CD4-positive, alpha-beta memory T cell (primary cell): ENCODE results near the gene LTA. TPM values are rescaled to one million over a fixed set of nuclear protein-coding genes. Genes with fewer than 3 reads are reported as not detected.
"Not testable (repeated sequence)": the region's sequence is repeated elsewhere in the genome, so short reads cannot be mapped to it uniquely, and the experiment has no call there.

ENCODE experiments used
- CTCF ChIA-PET: fragments of 350-600 bp; sonication (Branson Sonifier 250); formaldehyde crosslinking; loops from one replicate; lab custom pipeline; 2021; ENCODE audit warnings: inconsistent platforms; ENCODE audit not compliant: partially characterized antibody; lab: Charles Lee
- POLR2A ChIA-PET: fragments of 350-600 bp; sonication (Branson Sonifier 250); formaldehyde crosslinking; loops from one replicate; lab custom pipeline; 2021; ENCODE audit not compliant: partially characterized antibody; lab: Charles Lee
- DNase-seq, 5 donors: peaks; one replicate each; pipeline versions ENCODE4 v3.0.0 to v3.0.0-alpha.2; 2020 to 2022; ENCODE audit warnings: mixed read lengths in 1 of 5
- H3K27ac ChIP-seq: one replicate; pipeline ENCODE4 v1.7.0; 2013; ENCODE audit warnings: low read depth, low read length
- H3K27me3 ChIP-seq: 2 replicates; pipeline ENCODE4 v1.7.0; 2013; ENCODE audit warnings: mild to moderate bottlenecking, low read length, moderate library complexity; ENCODE audit not compliant: insufficient read depth
- H3K36me3 ChIP-seq: 2 replicates; pipeline ENCODE4 v1.7.0; 2013; ENCODE audit warnings: mild to moderate bottlenecking, low read length, moderate library complexity; ENCODE audit not compliant: insufficient read depth
- H3K4me1 ChIP-seq: 2 replicates; pipeline ENCODE4 v1.7.0; 2013; ENCODE audit warnings: mild to moderate bottlenecking, low read length, moderate library complexity; ENCODE audit not compliant: insufficient read depth
- H3K4me3 ChIP-seq, 2 donors: one replicate each; pipeline ENCODE4 v1.7.0; 2013; ENCODE audit warnings: low read length in 2 of 2, mild to moderate bottlenecking in 1 of 2
- H3K9me3 ChIP-seq, 2 donors: one replicate each; pipeline ENCODE4 v1.7.0; 2013; ENCODE audit warnings: low read length in 2 of 2, control low read depth in 1 of 2; ENCODE audit not compliant: control insufficient read depth in 1 of 2
- H3K27ac Mint-ChIP-seq, 7 donors: one replicate each; pipeline ENCODE4 v1.8.0; 2020 to 2021; ENCODE audit warnings: mixed read lengths in 7 of 7, mild to moderate bottlenecking in 6 of 7, inconsistent platforms in 3 of 7, moderate library complexity in 3 of 7
- H3K27me3 Mint-ChIP-seq, 2 donors: one replicate each; pipeline ENCODE4 v1.8.0; 2020 to 2021; ENCODE audit warnings: mixed read lengths in 2 of 2
- H3K36me3 Mint-ChIP-seq, 2 donors: one replicate each; pipeline ENCODE4 v1.8.0; 2020 to 2021; ENCODE audit warnings: mixed read lengths in 2 of 2, inconsistent platforms in 1 of 2, mild to moderate bottlenecking in 1 of 2
- H3K4me1 Mint-ChIP-seq, 4 donors: one replicate each; pipeline ENCODE4 v1.8.0; 2020 to 2021; ENCODE audit warnings: mixed read lengths in 4 of 4, mild to moderate bottlenecking in 1 of 4
- H3K4me3 Mint-ChIP-seq, 8 donors: one replicate each; pipeline ENCODE4 v1.8.0; 2020 to 2021; ENCODE audit warnings: mixed read lengths in 8 of 8, mild to moderate bottlenecking in 7 of 8, moderate library complexity in 6 of 8, inconsistent platforms in 3 of 8
- H3K9me3 Mint-ChIP-seq, 8 donors: one replicate each; pipeline ENCODE4 v1.8.0; 2020 to 2021; ENCODE audit warnings: mixed read lengths in 8 of 8, mild to moderate bottlenecking in 5 of 8, inconsistent platforms in 3 of 8, moderate library complexity in 1 of 8
- intact Hi-C: fragments of 100-400 bp; cut with micrococcal nuclease; formaldehyde crosslinking; loops from one replicate; pipeline ENCODE4 v1.15.1; 2023
- polyA plus RNA-seq, 2 donors: library from polyadenylated mRNA; unstranded; fragments of 300-500 nt; fragmentation: Illumina TruSeq; gene quantifications; one replicate each; pipeline ENCODE4 v1.2.3, GENCODE V29; 2021
- total RNA-seq, 2 experiments: library from RNA; stranded (reverse); gene quantifications; one replicate each; pipeline ENCODE4 v1.2.3, GENCODE V29; 2021

Gene LTA
- total and polyA plus RNA-seq, 4 experiments from 2014 or later: 17.3 to 31.1 (median 22.6) TPM

- Histone ChIP-seq H3K27ac (peak within 1 kb of the TSS; percentile 85), H3K27me3 (no peaks in the 10 kb centered on the region), H3K4me1 (peaks cover 45% of the 10 kb centered on the region), H3K9me3 (no peaks in the 10 kb centered on the region), H3K4me3 (peak within 1 kb of the TSS; percentile 55 to 79), H3K36me3 (peaks cover 4% of the 10 kb centered on the region)
- no peaks in the 10 kb centered on the region for H3K27me3 Mint-ChIP-seq
- ChIA-PET POLR2A (interaction anchor here (0.6 to 52.5 kb wide), 12 partner anchors 9 to 118 kb away, joined by 3 to 3597 read pairs (median 3); partner anchors contain the start of genes GPANK1, LST1, LTA and LTB), CTCF (interaction anchor here (0.6 to 35.1 kb wide), 12 partner anchors 9 to 405 kb away, joined by 3 to 1152 read pairs (median 5); partner anchors contain the start of genes LST1, LTB, NCR3 and TNF)
- no peaks in the 10 kb centered on the region for H3K9me3 Mint-ChIP-seq
- DNase-seq: peak; percentile 83 to 91 (median 85)
- peak within 1 kb of the TSS; percentile 85 to 93 (median 88) for H3K4me3 Mint-ChIP-seq
- intact Hi-C loops: loop anchor here (1.0 to 5.0 kb wide), 10 partner anchors 33 to 410 kb away; partner anchors contain the start of genes ABHD16A, BAG6, GPANK1 and NELFE
- peaks cover 24 to 49% (median 36%) of the 10 kb centered on the region in 4 donors for H3K4me1 Mint-ChIP-seq
- peaks cover 0 to 10% of the 10 kb centered on the region in 2 donors for H3K36me3 Mint-ChIP-seq
- peak within 1 kb of the TSS; percentile 93 to 99 (median 97) for H3K27ac Mint-ChIP-seq
Observed at GRCh38 chr6:31546958-31547726, 24.9 kb upstream of the LTA start, which contains the start of gene NFKBIL1. NFKBIL1 (plus strand) TSS chr6:31547608; CDS start chr6:31547695, 87 bp downstream.

GRCh38 chr6:31547727-31548543 lies 24.2 kb upstream of the LTA start:
- Histone ChIP-seq H3K9me3 (no peaks in the 10 kb centered on the region), H3K27me3 (no peaks in the 10 kb centered on the region), H3K27ac (peak overlapping the region; percentile 85), H3K36me3 (peaks cover 4% of the 10 kb centered on the region), H3K4me1 (peaks cover 38% of the 10 kb centered on the region), H3K4me3 (peak overlapping the region; percentile 55 to 79)
- ChIA-PET CTCF (interaction anchor here (0.6 to 35.1 kb wide), 10 partner anchors 11 to 288 kb away, joined by 3 to 1152 read pairs (median 4); partner anchors contain the start of genes LST1, LTB, NCR3 and TNF), POLR2A (interaction anchor here (0.7 to 52.5 kb wide), 11 partner anchors 8 to 117 kb away, joined by 3 to 3597 read pairs (median 3); partner anchors contain the start of genes GPANK1, LST1, LTA and LTB)
- Mint-ChIP-seq H3K27ac (peak overlapping the region; percentile 93 to 99 (median 97)), H3K9me3 (no peaks in the 10 kb centered on the region), H3K27me3 (no peaks in the 10 kb centered on the region), H3K4me1 (peaks cover 19 to 41% (median 32%) of the 10 kb centered on the region in 4 donors), H3K36me3 (peaks cover 0 to 9% of the 10 kb centered on the region in 2 donors), H3K4me3 (peak overlapping the region; percentile 85 to 93 (median 88))
- intact Hi-C loops: loop anchor here (1.0 to 5.0 kb wide), 8 partner anchors 32 to 409 kb away; partner anchors contain the start of genes ABHD16A, BAG6, GPANK1 and NELFE
- no peak for DNase-seq

- ChIA-PET CTCF (interaction anchor here (0.8 to 35.1 kb wide), 9 partner anchors 9 to 282 kb away, joined by 3 to 1152 read pairs (median 7); partner anchors contain the start of genes LST1, LTB, NCR3 and TNF), POLR2A (interaction anchor here (0.8 to 52.5 kb wide), 6 partner anchors 9 to 117 kb away, joined by 3 to 3597 read pairs (median 5); partner anchors contain the start of genes GPANK1, LST1, LTA and LTB)
- intact Hi-C loops: loop anchor here (5.0 kb wide), 1 partner anchor 409 kb away; the partner anchor contains the start of genes NELFE and SKIC2
- H3K27me3 Mint-ChIP-seq: no peaks in the 10 kb centered on the region
- no peaks in the 10 kb centered on the region for H3K9me3 Mint-ChIP-seq
- no peaks in the 10 kb centered on the region for H3K27me3 ChIP-seq
- peaks cover 20 to 37% (median 28%) of the 10 kb centered on the region in 4 donors for H3K4me1 Mint-ChIP-seq
- H3K27ac Mint-ChIP-seq: peak overlapping the region; percentile 70 to 99 (median 93)
- H3K36me3 Mint-ChIP-seq: peaks cover 0 to 9% of the 10 kb centered on the region in 2 donors
- no peaks in the 10 kb centered on the region for H3K9me3 ChIP-seq
- H3K36me3 ChIP-seq: peaks cover 4% of the 10 kb centered on the region
- peaks cover 35% of the 10 kb centered on the region for H3K4me1 ChIP-seq
- no peak overlapping the region for H3K4me3 ChIP-seq
- peak overlapping the region in 1 of 8 donors; percentile 22 for H3K4me3 Mint-ChIP-seq
- no peak for DNase-seq
- H3K27ac ChIP-seq: peak overlapping the region; percentile 85
Observed at GRCh38 chr6:31548544-31548873, 23.6 kb upstream of the LTA start.

GRCh38 chr6:31551371-31551770 lies 20.7 kb upstream of the LTA start:
- H3K27me3 ChIP-seq, H3K36me3 ChIP-seq, H3K27ac ChIP-seq, H3K9me3 Mint-ChIP-seq, H3K36me3 Mint-ChIP-seq, H3K27me3 Mint-ChIP-seq, H3K9me3 ChIP-seq, H3K4me3 ChIP-seq: not testable (repeated sequence)
- Mint-ChIP-seq H3K4me1 (peaks cover 21 to 48% (median 33%) of the 10 kb centered on the region in 4 donors), H3K4me3 (peak overlapping the region in 4 of 8 donors; percentile 16 to 46 (median 32)), H3K27ac (peak overlapping the region in 6 of 7 donors; percentile 79 to 92 (median 83))
- ChIA-PET POLR2A (interaction anchor here (1.1 to 52.5 kb wide), 6 partner anchors 8 to 101 kb away, joined by 4 to 3597 read pairs (median 15); partner anchors contain the start of genes BAG6, DDX39B, LST1 and LTA), CTCF (interaction anchor here (0.5 to 35.1 kb wide), 24 partner anchors 9 to 311 kb away, joined by 3 to 1152 read pairs (median 6); partner anchors contain the start of genes APOM, DDX39B, HSPA1B and LST1)
- intact Hi-C loops: loop anchor here (1.0 kb wide), 2 partner anchors 30 to 47 kb away; no protein-coding TSS in a partner anchor
- peaks cover 38% of the 10 kb centered on the region for H3K4me1 ChIP-seq
- DNase-seq: peak; percentile 68 to 72 (median 69)

- no peaks in the 10 kb centered on the region for H3K9me3 ChIP-seq
- H3K27me3 ChIP-seq: no peaks in the 10 kb centered on the region
- Mint-ChIP-seq H3K27ac (peak overlapping the region; percentile 28 to 94 (median 66)), H3K9me3 (no peaks in the 10 kb centered on the region), H3K27me3 (no peaks in the 10 kb centered on the region), H3K4me3 (peak overlapping the region in 6 of 8 donors; percentile 9 to 30 (median 17)), H3K4me1 (peaks cover 37 to 62% (median 51%) of the 10 kb centered on the region in 4 donors), H3K36me3 (peaks cover 4 to 16% of the 10 kb centered on the region in 2 donors)
- POLR2A ChIA-PET: interaction anchor here (0.9 to 52.5 kb wide), 2 partner anchors 9 to 26 kb away, joined by 3 to 3597 read pairs; partner anchors contain the start of genes LST1, LTA, LTB and NCR3
- DNase-seq: no peak
- H3K4me3 ChIP-seq: no peak overlapping the region
- no peak overlapping the region for H3K27ac ChIP-seq
- peaks cover 55% of the 10 kb centered on the region for H3K4me1 ChIP-seq
- H3K36me3 ChIP-seq: no peaks in the 10 kb centered on the region
- CTCF ChIA-PET: interaction anchor here (1.1 to 35.1 kb wide), 4 partner anchors 10 to 42 kb away, joined by 3 to 1152 read pairs (median 299); partner anchors contain the start of genes ATP6V1G2, LST1, LTB and NCR3
- intact Hi-C loops: no loop called here
Observed at GRCh38 chr6:31556307-31556706, 15.8 kb upstream of the LTA start.
